ENCODE results near the gene GNAO1.

GNAO1 gene

GRCh38 chr16:56300891-56301850 lies 109.9 kb downstream of the GNAO1 start:
- H3K27me3 Mint-ChIP-seq (ENCODE audit: low read depth), result peaks cover 9% of the 10 kb centered on the region
- H3K4me3 Mint-ChIP-seq, result no peak overlapping the region
- H3K4me1 Mint-ChIP-seq, result peaks cover 43% of the 10 kb centered on the region
- H3K9me3 Mint-ChIP-seq, result no peaks in the 10 kb centered on the region
- H3K27ac Mint-ChIP-seq, result peak overlapping the region; percentile 9 to 59 (median 27)
- no peak for TF ChIP-seq CTCF (IDR thresholded peaks at IDR 0.05; ENCODE audit: unreplicated experiment in 3 of 3)
- H3K36me3 Mint-ChIP-seq (ENCODE audit: low read depth), result no peaks in the 10 kb centered on the region

- Mint-ChIP-seq H3K9me3 (no peaks in the 10 kb centered on the region), H3K27ac (no peak overlapping the region), H3K27me3 (ENCODE audit: low read depth) (peaks cover 14% of the 10 kb centered on the region), H3K4me1 (peaks cover 42% of the 10 kb centered on the region), H3K4me3 (no peak overlapping the region), H3K36me3 (ENCODE audit: low read depth) (no peaks in the 10 kb centered on the region)
- TF ChIP-seq CTCF (IDR thresholded peaks at IDR 0.05; ENCODE audit: unreplicated experiment in 3 of 3), result no peak
Observed at GRCh38 chr16:56302506-56302905, 111.2 kb downstream of the GNAO1 start.

GRCh38 chr16:56303066-56303715 lies 111.9 kb downstream of the GNAO1 start:
- Mint-ChIP-seq H3K27ac (no peak overlapping the region), H3K4me3 (no peak overlapping the region), H3K4me1 (peaks cover 40% of the 10 kb centered on the region), H3K9me3 (no peaks in the 10 kb centered on the region), H3K27me3 (ENCODE audit: low read depth) (peaks cover 14% of the 10 kb centered on the region), H3K36me3 (ENCODE audit: low read depth) (no peaks in the 10 kb centered on the region)
- TF ChIP-seq CTCF (IDR thresholded peaks at IDR 0.05; ENCODE audit: unreplicated experiment in 3 of 3), result no peak

GRCh38 chr16:56303880-56304279 lies 112.6 kb downstream of the GNAO1 start:
- H3K4me1 Mint-ChIP-seq, result peaks cover 40% of the 10 kb centered on the region
- H3K27ac Mint-ChIP-seq, result no peak overlapping the region
- no peak for TF ChIP-seq CTCF (IDR thresholded peaks at IDR 0.05; ENCODE audit: unreplicated experiment in 3 of 3)
- no peaks in the 10 kb centered on the region for H3K9me3 Mint-ChIP-seq
- H3K4me3 Mint-ChIP-seq, result no peak overlapping the region
- H3K36me3 Mint-ChIP-seq (ENCODE audit: low read depth), result no peaks in the 10 kb centered on the region
- peaks cover 14% of the 10 kb centered on the region for H3K27me3 Mint-ChIP-seq (ENCODE audit: low read depth)

- peak overlapping the region in 2 of 3 experiments; percentile 2 to 19 for H3K27ac Mint-ChIP-seq
- H3K9me3 Mint-ChIP-seq, result no peaks in the 10 kb centered on the region
- TF ChIP-seq CTCF (IDR thresholded peaks at IDR 0.05; ENCODE audit: unreplicated experiment in 3 of 3), result no peak
- peaks cover 26% of the 10 kb centered on the region for H3K4me1 Mint-ChIP-seq
- H3K36me3 Mint-ChIP-seq (ENCODE audit: low read depth), result no peaks in the 10 kb centered on the region
- no peak overlapping the region for H3K4me3 Mint-ChIP-seq
- peaks cover 14% of the 10 kb centered on the region for H3K27me3 Mint-ChIP-seq (ENCODE audit: low read depth)
Observed at GRCh38 chr16:56305956-56306565, 114.8 kb downstream of the GNAO1 start.
